ENCODE results near the gene ROBO1. TPM values are rescaled to one million over a fixed set of nuclear protein-coding genes. Genes with fewer than 3 reads are reported as not detected.

ROBO1 gene
- total RNA-seq, 1 donor from 2014 or later = 13.4 TPM

GRCh38 chr3:79170021-79170420, 597.8 kb downstream of the ROBO1 start:
- H3K27ac ChIP-seq = no peak overlapping the region
- intact Hi-C loops (cut with DNase I) = loop anchor here (10.0 kb wide), 1 partner anchor 1825 kb away; no protein-coding TSS in a partner anchor
- no peak for DNase-seq (ENCODE audit: low spot score in 2 of 2)

GRCh38 chr3:79167651-79168416, 600.0 kb downstream of the ROBO1 start:
- no peak overlapping the region for H3K4me3 ChIP-seq
- no peak for DNase-seq (ENCODE audit: low spot score in 2 of 2)
- intact Hi-C loops (cut with DNase I) = no loop called here
- no peak overlapping the region for H3K27ac ChIP-seq
- H3K36me3 ChIP-seq = no peaks in the 10 kb centered on the region
- H3K4me1 ChIP-seq = no peaks in the 10 kb centered on the region
- TF ChIP-seq, protein P1, sequence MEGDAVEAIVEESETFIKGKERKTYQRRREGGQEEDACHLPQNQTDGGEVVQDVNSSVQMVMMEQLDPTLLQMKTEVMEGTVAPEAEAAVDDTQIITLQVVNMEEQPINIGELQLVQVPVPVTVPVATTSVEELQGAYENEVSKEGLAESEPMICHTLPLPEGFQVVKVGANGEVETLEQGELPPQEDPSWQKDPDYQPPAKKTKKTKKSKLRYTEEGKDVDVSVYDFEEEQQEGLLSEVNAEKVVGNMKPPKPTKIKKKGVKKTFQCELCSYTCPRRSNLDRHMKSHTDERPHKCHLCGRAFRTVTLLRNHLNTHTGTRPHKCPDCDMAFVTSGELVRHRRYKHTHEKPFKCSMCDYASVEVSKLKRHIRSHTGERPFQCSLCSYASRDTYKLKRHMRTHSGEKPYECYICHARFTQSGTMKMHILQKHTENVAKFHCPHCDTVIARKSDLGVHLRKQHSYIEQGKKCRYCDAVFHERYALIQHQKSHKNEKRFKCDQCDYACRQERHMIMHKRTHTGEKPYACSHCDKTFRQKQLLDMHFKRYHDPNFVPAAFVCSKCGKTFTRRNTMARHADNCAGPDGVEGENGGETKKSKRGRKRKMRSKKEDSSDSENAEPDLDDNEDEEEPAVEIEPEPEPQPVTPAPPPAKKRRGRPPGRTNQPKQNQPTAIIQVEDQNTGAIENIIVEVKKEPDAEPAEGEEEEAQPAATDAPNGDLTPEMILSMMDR (IDR thresholded peaks at IDR 0.05) = no peak
- H3K9me3 ChIP-seq = no peaks in the 10 kb centered on the region
- H3K27me3 ChIP-seq = no peaks in the 10 kb centered on the region

More at GRCh38 chr3:79170021-79170420, 597.8 kb downstream of the ROBO1 start:
- TF ChIP-seq, protein P1 (IDR thresholded peaks at IDR 0.05) = no peak
- H3K9me3 ChIP-seq = no peaks in the 10 kb centered on the region
- H3K36me3 ChIP-seq = no peaks in the 10 kb centered on the region
- no peaks in the 10 kb centered on the region for H3K4me1 ChIP-seq
- H3K27me3 ChIP-seq = no peaks in the 10 kb centered on the region
- no peak overlapping the region for H3K4me3 ChIP-seq

GRCh38 chr3:79162653-79163052, 605.1 kb downstream of the ROBO1 start:
- H3K4me1 ChIP-seq = no peaks in the 10 kb centered on the region
- no peaks in the 10 kb centered on the region for H3K27me3 ChIP-seq
- H3K9me3 ChIP-seq = no peaks in the 10 kb centered on the region
- H3K36me3 ChIP-seq = no peaks in the 10 kb centered on the region
- intact Hi-C loops (cut with DNase I) = no loop called here
- TF ChIP-seq, protein P1 (IDR thresholded peaks at IDR 0.05) = no peak
- no peak overlapping the region for H3K27ac ChIP-seq
- no peak for DNase-seq (ENCODE audit: low spot score in 2 of 2)
- no peak overlapping the region for H3K4me3 ChIP-seq

- TF ChIP-seq, protein P1 (IDR thresholded peaks at IDR 0.05) = no peak
- Histone ChIP-seq H3K36me3 (no peaks in the 10 kb centered on the region), H3K4me1 (no peaks in the 10 kb centered on the region), H3K27me3 (no peaks in the 10 kb centered on the region), H3K9me3 (no peaks in the 10 kb centered on the region), H3K27ac (no peak overlapping the region), H3K4me3 (no peak overlapping the region)
- DNase-seq (ENCODE audit: low spot score in 2 of 2) = no peak
- intact Hi-C loops (cut with DNase I) = no loop called here
These were observed 605.9 kb downstream of the ROBO1 start for GRCh38 chr3:79161941-79162340.

DNA sequence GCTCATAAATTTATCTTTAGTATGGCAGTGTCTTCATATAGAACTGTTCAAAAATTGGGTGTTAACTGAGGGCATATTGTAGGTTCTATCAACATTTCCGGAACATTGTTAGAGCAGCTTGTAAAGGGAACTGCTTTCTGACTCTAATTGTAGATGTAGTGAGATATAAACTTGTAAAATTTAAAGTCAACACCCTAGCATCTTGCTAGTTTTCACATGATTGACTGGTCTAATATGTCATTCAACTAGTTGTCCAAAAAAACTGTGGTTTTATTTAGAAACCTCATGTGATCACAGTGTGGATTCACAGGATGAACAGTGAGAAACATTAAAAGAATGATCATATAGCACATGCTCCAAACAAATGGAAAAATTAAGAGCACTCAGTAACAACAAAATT, 607.4 kb downstream of the ROBO1 start:
- intact Hi-C loops (cut with DNase I) = no loop called here
- DNase-seq (ENCODE audit: low spot score in 2 of 2) = no peak
- no peak overlapping the region for H3K4me3 ChIP-seq
- no peak overlapping the region for H3K27ac ChIP-seq
- H3K4me1 ChIP-seq = no peaks in the 10 kb centered on the region
- H3K27me3 ChIP-seq = no peaks in the 10 kb centered on the region
- TF ChIP-seq, protein P1 (IDR thresholded peaks at IDR 0.05) = no peak
- no peaks in the 10 kb centered on the region for H3K9me3 ChIP-seq
- H3K36me3 ChIP-seq = no peaks in the 10 kb centered on the region

Measured in ascending aorta (tissue), 2 donors.